Lower lobe of right lung (tissue), 2 donors: ENCODE results near the gene UBE2M. TPM values are rescaled to one million over a fixed set of nuclear protein-coding genes. Genes with fewer than 3 reads are reported as not detected.
"Not testable (repeated sequence)": the region's sequence is repeated elsewhere in the genome, so short reads cannot be mapped to it uniquely, and the experiment has no call there.

Experiments used
- ATAC-seq, 2 donors: fragments of 200-7000 bp; cut with Tn5 transposase; one replicate each; pipeline ENCODE4 v1.9.1; 2020 to 2022; ENCODE audit warnings: mild to moderate bottlenecking in 2 of 2, moderate library complexity in 2 of 2
- DNase-seq: peaks from one replicate; pipeline ENCODE4 v3.0.0-alpha.2; 2020
- H3K27ac ChIP-seq: fragments of 200-600 bp; one replicate; pipeline ENCODE4 v1.8.0; 2022
- H3K27me3 ChIP-seq: fragments of 200-600 bp; one replicate; pipeline ENCODE4 v1.8.0; 2022; ENCODE audit warnings: low read depth
- H3K36me3 ChIP-seq: fragments of 200-600 bp; one replicate; pipeline ENCODE4 v1.8.0; 2022; ENCODE audit warnings: mild to moderate bottlenecking
- H3K4me1 ChIP-seq: fragments of 200-600 bp; one replicate; pipeline ENCODE4 v1.8.0; 2022
- H3K4me3 ChIP-seq: fragments of 200-600 bp; one replicate; pipeline ENCODE4 v1.8.0; 2022; ENCODE audit warnings: mild to moderate bottlenecking
- H3K9me3 ChIP-seq: fragments of 200-600 bp; one replicate; pipeline ENCODE4 v1.8.0; 2022
- CTCF ChIP-seq: fragments of 200-600 bp; IDR thresholded peaks from one replicate; pipeline ENCODE4 v1.8.0; 2022; ENCODE audit warnings: antibody characterized with exemption, mild to moderate bottlenecking
- intact Hi-C: fragments of 100-400 bp; cut with DNase I; formaldehyde crosslinking; loops from one replicate; pipeline ENCODE4 v1.11.0; 2022
- total RNA-seq: library from RNA; stranded (reverse); fragmentation: NEBNext Ultra II Directional; extraction: Animal tissue kit (Norgen Biotek cat#: 25700); gene quantifications from one replicate; pipeline ENCODE4 v1.2.1, GENCODE V29; 2021
- donor health status: DM: no; HTN: yes; CAD: no; lungs with severe emphysema.

The UBE2M gene
- total RNA-seq, 1 donor from 2014 or later, result 50.4 TPM

GRCh38 chr19:58546019-58546530 is 12.3 kb downstream of the UBE2M start:
- no peaks in the 10 kb centered on the region for H3K27me3 ChIP-seq
- intact Hi-C loops, result no loop called here
- H3K4me3 ChIP-seq, result peak overlapping the region; percentile 79
- no peak for ATAC-seq
- no peak for TF ChIP-seq CTCF
- peaks cover 56% of the 10 kb centered on the region for H3K36me3 ChIP-seq
- no peak for DNase-seq
- no peak overlapping the region for H3K27ac ChIP-seq
- peaks cover 26% of the 10 kb centered on the region for H3K4me1 ChIP-seq
- H3K9me3 ChIP-seq, result no peaks in the 10 kb centered on the region

- Histone ChIP-seq H3K36me3 (peaks cover 50% of the 10 kb centered on the region), H3K4me3 (peak overlapping the region; percentile 79), H3K27me3 (no peaks in the 10 kb centered on the region), H3K27ac (peak overlapping the region; percentile 44), H3K4me1 (peaks cover 26% of the 10 kb centered on the region), H3K9me3 (no peaks in the 10 kb centered on the region)
- no peak for ATAC-seq
- intact Hi-C loops, result no loop called here
- no peak for TF ChIP-seq CTCF
- DNase-seq, result no peak
These were observed 13.0 kb downstream of the UBE2M start for GRCh38 chr19:58545286-58546018.

- Histone ChIP-seq H3K4me1 (peaks cover 26% of the 10 kb centered on the region), H3K36me3 (peaks cover 43% of the 10 kb centered on the region), H3K9me3 (no peaks in the 10 kb centered on the region), H3K27me3 (no peaks in the 10 kb centered on the region), H3K4me3 (peak overlapping the region; percentile 79), H3K27ac (peak overlapping the region; percentile 99)
- intact Hi-C loops, result no loop called here
- TF ChIP-seq CTCF, result no peak
- peak; percentile 63 for DNase-seq
- ATAC-seq, result peak; percentile 44 to 45
These were observed 13.7 kb downstream of the UBE2M start for GRCh38 chr19:58544591-58545285.

GRCh38 chr19:58543826-58544590 is 14.4 kb downstream of the UBE2M start, which contains the start of gene TRIM28:
Gene TRIM28 (plus strand): TSS chr19:58544064. CDS start chr19:58544758, 694 bp downstream.
- H3K4me3 ChIP-seq, result peak within 1 kb of the TSS; percentile 79
- H3K27me3 ChIP-seq, result no peaks in the 10 kb centered on the region
- intact Hi-C loops, result no loop called here
- peaks cover 26% of the 10 kb centered on the region for H3K4me1 ChIP-seq
- peaks cover 36% of the 10 kb centered on the region for H3K36me3 ChIP-seq
- ATAC-seq, result peak; percentile 97 to 98
- DNase-seq, result peak; percentile 98
- TF ChIP-seq CTCF, result no peak
- peak within 1 kb of the TSS; percentile 99 for H3K27ac ChIP-seq
- no peaks in the 10 kb centered on the region for H3K9me3 ChIP-seq

- H3K9me3 ChIP-seq, ATAC-seq, intact Hi-C loops, DNase-seq: not testable (repeated sequence)
- H3K27ac ChIP-seq, result peak overlapping the region; percentile 99
- peak overlapping the region; percentile 79 for H3K4me3 ChIP-seq
- peaks cover 24% of the 10 kb centered on the region for H3K36me3 ChIP-seq
- peaks cover 11% of the 10 kb centered on the region for H3K27me3 ChIP-seq
- H3K4me1 ChIP-seq, result peaks cover 35% of the 10 kb centered on the region
These were observed 15.6 kb downstream of the UBE2M start for GRCh38 chr19:58542641-58543372.

- Histone ChIP-seq H3K4me1 (peaks cover 17% of the 10 kb centered on the region), H3K27me3 (peaks cover 15% of the 10 kb centered on the region)
- H3K9me3 ChIP-seq, ATAC-seq, H3K4me3 ChIP-seq, H3K36me3 ChIP-seq, H3K27ac ChIP-seq, intact Hi-C loops, DNase-seq: not testable (repeated sequence)
These were observed 19.2 kb downstream of the UBE2M start for GRCh38 chr19:58539169-58539559.
